Fibroblast of lung (primary cell): ENCODE data around the gene ZNF263.

Experiments
- EZH2 ChIP-seq: IDR thresholded peaks from 2 replicates; pipeline ENCODE4 v1.5.1; 2012; ENCODE audit warnings: low read length, control low read depth, mild to moderate bottlenecking; ENCODE audit errors: missing control alignments
- TF ChIP-seq, protein P1 (sequence below), 2 donors: IDR thresholded peaks in 1 of 2; conservative IDR thresholded peaks in 1 of 2; 1 replicate in 1 of 2; 2 replicates in 1 of 2; pipeline ENCODE4 v1.5.1; 2011 to 2012; ENCODE audit warnings: low read length in 2 of 2, control low read depth in 1 of 2, inconsistent platforms in 1 of 2, low read depth in 1 of 2, mild to moderate bottlenecking in 1 of 2

DNA sequence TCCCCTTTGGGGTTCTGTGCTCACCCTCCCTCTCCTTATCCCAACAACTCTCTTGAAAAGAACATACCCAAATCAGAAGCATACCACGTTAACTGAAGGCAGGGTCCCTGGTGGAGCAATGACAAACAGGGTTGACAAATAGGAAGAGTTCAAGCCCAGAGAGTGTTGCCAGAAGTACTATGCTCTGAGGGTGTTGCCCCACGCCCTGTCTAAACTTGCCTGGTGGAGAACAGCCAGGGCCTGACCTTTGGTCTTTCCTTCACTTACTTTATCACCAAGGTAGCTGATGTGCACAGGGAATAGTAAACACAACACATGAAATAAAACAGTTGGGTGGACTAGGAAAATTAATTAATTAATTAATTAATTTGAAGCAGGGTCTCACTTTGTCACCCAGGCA, 45.4 kb downstream of the ZNF263 start:
- TF ChIP-seq, protein P1, sequence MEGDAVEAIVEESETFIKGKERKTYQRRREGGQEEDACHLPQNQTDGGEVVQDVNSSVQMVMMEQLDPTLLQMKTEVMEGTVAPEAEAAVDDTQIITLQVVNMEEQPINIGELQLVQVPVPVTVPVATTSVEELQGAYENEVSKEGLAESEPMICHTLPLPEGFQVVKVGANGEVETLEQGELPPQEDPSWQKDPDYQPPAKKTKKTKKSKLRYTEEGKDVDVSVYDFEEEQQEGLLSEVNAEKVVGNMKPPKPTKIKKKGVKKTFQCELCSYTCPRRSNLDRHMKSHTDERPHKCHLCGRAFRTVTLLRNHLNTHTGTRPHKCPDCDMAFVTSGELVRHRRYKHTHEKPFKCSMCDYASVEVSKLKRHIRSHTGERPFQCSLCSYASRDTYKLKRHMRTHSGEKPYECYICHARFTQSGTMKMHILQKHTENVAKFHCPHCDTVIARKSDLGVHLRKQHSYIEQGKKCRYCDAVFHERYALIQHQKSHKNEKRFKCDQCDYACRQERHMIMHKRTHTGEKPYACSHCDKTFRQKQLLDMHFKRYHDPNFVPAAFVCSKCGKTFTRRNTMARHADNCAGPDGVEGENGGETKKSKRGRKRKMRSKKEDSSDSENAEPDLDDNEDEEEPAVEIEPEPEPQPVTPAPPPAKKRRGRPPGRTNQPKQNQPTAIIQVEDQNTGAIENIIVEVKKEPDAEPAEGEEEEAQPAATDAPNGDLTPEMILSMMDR (conservative IDR thresholded peaks at IDR 0.05 in 1 of 2, IDR thresholded peaks at IDR 0.05 in 1 of 2; ENCODE audit: low read depth in 1 of 2, low read length in 2 of 2) = no peak
- TF ChIP-seq EZH2 = no peak
